ENCODE data around the gene CD47.

Gene CD47

GRCh38 chr3:108103886-108104797 is 13.3 kb upstream of the CD47 start:
- no peak overlapping the region for H3K4me3 ChIP-seq (ENCODE audit: low read depth, low read length)
- TF ChIP-seq, protein P1, sequence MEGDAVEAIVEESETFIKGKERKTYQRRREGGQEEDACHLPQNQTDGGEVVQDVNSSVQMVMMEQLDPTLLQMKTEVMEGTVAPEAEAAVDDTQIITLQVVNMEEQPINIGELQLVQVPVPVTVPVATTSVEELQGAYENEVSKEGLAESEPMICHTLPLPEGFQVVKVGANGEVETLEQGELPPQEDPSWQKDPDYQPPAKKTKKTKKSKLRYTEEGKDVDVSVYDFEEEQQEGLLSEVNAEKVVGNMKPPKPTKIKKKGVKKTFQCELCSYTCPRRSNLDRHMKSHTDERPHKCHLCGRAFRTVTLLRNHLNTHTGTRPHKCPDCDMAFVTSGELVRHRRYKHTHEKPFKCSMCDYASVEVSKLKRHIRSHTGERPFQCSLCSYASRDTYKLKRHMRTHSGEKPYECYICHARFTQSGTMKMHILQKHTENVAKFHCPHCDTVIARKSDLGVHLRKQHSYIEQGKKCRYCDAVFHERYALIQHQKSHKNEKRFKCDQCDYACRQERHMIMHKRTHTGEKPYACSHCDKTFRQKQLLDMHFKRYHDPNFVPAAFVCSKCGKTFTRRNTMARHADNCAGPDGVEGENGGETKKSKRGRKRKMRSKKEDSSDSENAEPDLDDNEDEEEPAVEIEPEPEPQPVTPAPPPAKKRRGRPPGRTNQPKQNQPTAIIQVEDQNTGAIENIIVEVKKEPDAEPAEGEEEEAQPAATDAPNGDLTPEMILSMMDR (IDR thresholded peaks at IDR 0.05; ENCODE audit: low read depth, low read length): no peak

- TF ChIP-seq, protein P1 (IDR thresholded peaks at IDR 0.05; ENCODE audit: low read depth, low read length): no peak
- no peak overlapping the region for H3K4me3 ChIP-seq (ENCODE audit: low read depth, low read length)
These were observed 12.4 kb upstream of the CD47 start for GRCh38 chr3:108103040-108103751.

- TF ChIP-seq, protein P1 (IDR thresholded peaks at IDR 0.05; ENCODE audit: low read depth, low read length): no peak
- no peak overlapping the region for H3K4me3 ChIP-seq (ENCODE audit: low read depth, low read length)
These were observed 11.7 kb upstream of the CD47 start for GRCh38 chr3:108102420-108103039.

DNA sequence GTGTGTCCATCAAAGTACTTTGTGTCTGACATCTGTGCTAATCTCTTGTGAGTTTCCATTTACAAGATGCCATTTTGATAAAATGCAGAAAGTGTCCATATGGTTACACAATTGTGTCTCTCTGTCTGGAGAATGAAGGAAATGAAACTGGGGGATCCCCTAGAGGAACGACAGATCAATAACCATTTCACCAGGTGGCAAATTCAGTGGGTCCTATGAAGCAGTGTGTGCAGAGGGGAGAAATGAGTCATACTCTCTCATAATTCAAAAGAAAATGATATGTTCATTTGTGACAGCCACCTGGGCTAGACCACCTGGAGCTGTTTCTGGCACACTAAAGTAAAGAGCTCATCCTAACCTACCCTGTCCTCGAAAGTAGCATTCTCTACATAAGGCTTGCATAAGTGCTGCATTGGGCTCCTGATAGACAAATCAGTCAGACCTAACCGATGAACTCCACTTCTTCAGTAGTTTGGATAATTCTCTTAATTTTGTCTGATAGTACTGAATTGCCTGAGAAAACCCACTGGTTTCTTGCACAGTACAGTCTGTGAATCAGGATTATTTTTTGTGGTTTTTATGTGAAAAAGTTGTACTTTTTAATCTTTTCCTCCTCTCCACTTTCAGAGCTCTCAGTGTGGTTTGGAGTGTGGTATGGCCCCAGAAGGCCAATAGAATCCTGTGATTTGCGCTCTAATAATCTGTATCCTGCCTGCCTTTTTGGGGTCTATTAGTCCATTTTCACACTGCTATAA is 10.3 kb upstream of the CD47 start:
- TF ChIP-seq, protein P1 (IDR thresholded peaks at IDR 0.05; ENCODE audit: low read depth, low read length): no peak

DNA sequence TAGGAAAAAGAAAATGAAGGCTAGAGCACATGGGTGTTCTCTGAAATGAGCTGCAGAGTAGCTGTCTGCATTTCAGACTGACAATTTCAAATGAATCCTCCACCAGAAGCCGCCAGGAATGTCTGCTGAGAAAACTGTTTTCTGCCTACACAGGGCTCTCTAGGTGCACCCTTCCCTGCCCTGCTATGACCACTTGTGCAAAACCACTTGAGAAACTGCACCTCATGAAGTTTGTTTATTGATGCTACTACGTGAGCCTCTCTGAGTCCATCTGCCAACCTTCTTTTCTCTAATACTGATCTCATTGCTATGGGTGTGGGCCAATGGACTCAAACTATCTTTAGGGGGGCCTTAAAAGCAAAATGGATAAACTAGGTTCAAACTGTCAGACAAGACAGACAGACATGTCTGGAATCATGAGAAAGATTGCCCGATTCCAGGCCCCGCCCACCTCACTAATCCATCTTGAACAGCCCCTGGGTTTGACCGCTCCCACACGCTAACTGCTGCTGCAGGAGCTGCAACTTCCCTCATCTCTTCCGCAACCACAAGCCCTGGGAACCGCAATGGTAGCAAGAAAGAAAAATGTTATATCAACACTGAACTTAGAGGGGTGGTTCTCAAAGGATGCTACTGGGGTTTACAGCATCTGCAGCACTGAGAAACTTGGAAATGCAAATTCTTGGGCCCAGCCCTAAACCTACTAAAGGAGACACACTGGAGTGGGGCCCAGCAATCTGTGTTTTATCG is 9.0 kb upstream of the CD47 start:
- H3K4me3 ChIP-seq (ENCODE audit: low read depth, low read length): no peak overlapping the region
- TF ChIP-seq, protein P1 (IDR thresholded peaks at IDR 0.05; ENCODE audit: low read depth, low read length): no peak

More for the DNA sequence above, 10.3 kb upstream of the CD47 start:
- no peak overlapping the region for H3K4me3 ChIP-seq (ENCODE audit: low read depth, low read length)

DNA sequence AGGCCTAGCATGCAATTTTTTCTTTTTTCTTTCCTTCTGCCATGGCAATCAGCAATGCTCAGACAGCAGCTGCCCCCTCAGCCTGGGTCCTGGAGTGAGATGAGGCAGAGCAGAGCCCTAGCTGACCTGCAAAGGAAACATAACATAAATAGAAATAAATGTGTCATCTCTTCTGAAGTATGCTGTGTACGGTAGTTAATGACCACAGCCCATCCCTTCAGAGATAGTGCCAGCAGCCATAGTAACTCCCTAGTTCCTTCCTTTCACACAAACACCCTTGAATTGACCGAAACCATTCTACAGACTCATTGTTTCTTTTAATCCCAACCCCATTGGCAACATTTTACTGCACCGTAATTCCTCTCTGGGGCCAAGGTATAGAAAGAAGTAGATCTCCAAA is 8.4 kb upstream of the CD47 start:
- TF ChIP-seq, protein P1 (IDR thresholded peaks at IDR 0.05; ENCODE audit: low read depth, low read length): no peak
- H3K4me3 ChIP-seq (ENCODE audit: low read depth, low read length): no peak overlapping the region
